B cell (primary cell): ENCODE measurements around the gene WIPF1. TPM values are rescaled to one million over a fixed set of nuclear protein-coding genes. Genes with fewer than 3 reads are reported as not detected.

ENCODE experiments used
- ATAC-seq: fragments of 200-7000 bp; cut with Tn5 transposase; one replicate; pipeline ENCODE4 v1.10.0; 2021; ENCODE audit warnings: low read depth, mild to moderate bottlenecking, moderate number of reproducible peaks, moderate library complexity
- CTCF ChIA-PET: fragments of 350-600 bp; sonication (Branson Sonifier 250); formaldehyde crosslinking; loops from one replicate; lab custom pipeline; 2021; ENCODE audit warnings: antibody characterized with exemption, inconsistent platforms; lab: Charles Lee
- POLR2A ChIA-PET: fragments of 350-600 bp; sonication (Branson Sonifier 250); formaldehyde crosslinking; loops from one replicate; lab custom pipeline; 2021; ENCODE audit warnings: antibody characterized with exemption; lab: Charles Lee
- DNase-seq: peaks from one replicate; pipeline ENCODE4 v3.0.0; 2013
- H2AFZ ChIP-seq: 2 replicates; pipeline ENCODE4 v1.6.1; 2012; ENCODE audit warnings: mild to moderate bottlenecking, low read depth, low read length; ENCODE audit not compliant: insufficient read depth, poor library complexity, severe bottlenecking
- H3K27ac ChIP-seq, 2 donors: 1 replicate in 1 of 2; 2 replicates in 1 of 2; pipeline ENCODE4 v1.5.1; 2012 to 2013; ENCODE audit warnings: low read length in 2 of 2, mild to moderate bottlenecking in 2 of 2, moderate library complexity in 1 of 2
- H3K27me3 ChIP-seq, 4 experiments: fragments of 200-600 bp in 1 of 4; sonication (generic) in 1 of 4; replicated peaks in 1 of 4; 1 replicate in 2 of 4; 2 replicates in 2 of 4; pipeline versions ENCODE4 v1.6.1 to v1.7.0; 2013 to 2016; ENCODE audit warnings: low read length in 3 of 4, mild to moderate bottlenecking in 2 of 4, mixed read lengths in 1 of 4, moderate library complexity in 1 of 4; ENCODE audit not compliant: insufficient read depth in 4 of 4, control insufficient read depth in 3 of 4; ENCODE audit errors: control extremely low read depth in 1 of 4
- H3K36me3 ChIP-seq, 2 experiments: replicated peaks in 1 of 2; 1 replicate in 1 of 2; 2 replicates in 1 of 2; pipeline versions ENCODE4 v1.6.1 to v1.7.1; 2013; ENCODE audit warnings: low read length in 1 of 2; ENCODE audit not compliant: insufficient read depth in 2 of 2, control insufficient read depth in 1 of 2; ENCODE audit errors: control extremely low read depth in 1 of 2, extremely low read depth in 1 of 2
- H3K4me1 ChIP-seq, 2 donors: fragments of 200-600 bp in 1 of 2; sonication (generic) in 1 of 2; 1 replicate in 1 of 2; 2 replicates in 1 of 2; pipeline versions ENCODE4 v1.5.1 to v1.6.1; 2013 to 2017; ENCODE audit warnings: low read length in 2 of 2; ENCODE audit not compliant: control insufficient read depth in 2 of 2, insufficient read depth in 2 of 2
- H3K4me2 ChIP-seq: replicated peaks from 2 replicates; pipeline ENCODE3; 2012; ENCODE audit warnings: mild to moderate bottlenecking, low read depth, low read length; ENCODE audit not compliant: poor library complexity, severe bottlenecking
- H3K4me3 ChIP-seq, 5 experiments: fragments of 200-600 bp in 1 of 5; sonication (generic) in 1 of 5; 1 replicate in 3 of 5; 2 replicates in 2 of 5; pipeline versions ENCODE4 v1.5.1 to v1.7.0; 2011 to 2016; ENCODE audit warnings: low read length in 4 of 5, mild to moderate bottlenecking in 4 of 5, low read depth in 2 of 5, control low read depth in 1 of 5, moderate library complexity in 1 of 5; ENCODE audit not compliant: insufficient read depth in 1 of 5; ENCODE audit errors: control extremely low read depth in 1 of 5, extremely low read depth in 1 of 5
- H3K79me2 ChIP-seq: fragments of 200-600 bp; sonication (generic); one replicate; pipeline ENCODE4 v1.6.0; 2016; ENCODE audit warnings: low read length; ENCODE audit not compliant: control insufficient read depth, insufficient read depth
- H3K9ac ChIP-seq: fragments of 200-600 bp; sonication (generic); 2 replicates; pipeline ENCODE4 v1.6.1; 2017; ENCODE audit warnings: mild to moderate bottlenecking, low read length, moderate library complexity
- H3K9me3 ChIP-seq, 3 donors: one replicate each; pipeline versions ENCODE4 v1.6.1 to v1.7.1; 2013; ENCODE audit warnings: low read length in 2 of 3; ENCODE audit not compliant: control insufficient read depth in 2 of 3, insufficient read depth in 1 of 3; ENCODE audit errors: control extremely low read depth in 1 of 3
- H4K20me1 ChIP-seq: 2 replicates; pipeline ENCODE4 v1.6.0; 2012; ENCODE audit warnings: mild to moderate bottlenecking, low read length; ENCODE audit not compliant: insufficient read depth, control insufficient read depth, poor library complexity, severe bottlenecking
- H3K27ac Mint-ChIP-seq: one replicate; pipeline ENCODE4 v1.8.0; 2021; ENCODE audit warnings: mixed read lengths
- H3K27me3 Mint-ChIP-seq: one replicate; pipeline ENCODE4 v1.8.0; 2021; ENCODE audit warnings: mixed read lengths
- H3K4me1 Mint-ChIP-seq: one replicate; pipeline ENCODE4 v1.8.0; 2021; ENCODE audit warnings: mixed read lengths
- H3K4me3 Mint-ChIP-seq: one replicate; pipeline ENCODE4 v1.8.0; 2021; ENCODE audit warnings: mixed read lengths
- H3K9me3 Mint-ChIP-seq: one replicate; pipeline ENCODE4 v1.8.0; 2022; ENCODE audit warnings: mixed read lengths; ENCODE audit not compliant: insufficient read depth
- EZH2 ChIP-seq: IDR thresholded peaks from 2 replicates; pipeline ENCODE4 v1.6.1; 2012; ENCODE audit warnings: borderline replicate concordance, low read depth, mild to moderate bottlenecking, moderate library complexity, low read length; ENCODE audit not compliant: insufficient read depth, poor library complexity, severe bottlenecking
- WGBS: methylation state at CpG from one replicate; pipeline ENCODE4 v1.1.5; 2013; ENCODE audit warnings: missing lambda C conversion rate; ENCODE audit not compliant: insufficient coverage; 5-methylcytosine and 5-hydroxymethylcytosine counted together
- intact Hi-C: fragments of 100-400 bp; cut with micrococcal nuclease; formaldehyde crosslinking; loops from one replicate; pipeline ENCODE4 v1.10.0; 2022
- polyA plus RNA-seq: library from polyadenylated mRNA; depleted of rRNA; stranded (reverse); fragments of >200 nt; gene quantifications from 2 replicates; pipeline ENCODE4 v1.2.3, GENCODE V29; 2012
- total RNA-seq, 2 donors: library from RNA; stranded (reverse); fragments of 120-200 nt in 1 of 2; gene quantifications; 1 replicate in 1 of 2; 2 replicates in 1 of 2; pipeline versions ENCODE4 v1.2.3 to v1.2.4, GENCODE V29; 2013 to 2022
- TF ChIP-seq, protein P1 (sequence below): fragments of 200-600 bp; IDR thresholded peaks from one replicate; pipeline ENCODE4 v1.8.0; 2022; ENCODE audit warnings: antibody characterized with exemption, mild to moderate bottlenecking

Gene WIPF1
- total and polyA plus RNA-seq, 2 donors (not counting 1 experiment from before 2014, with no cell fraction given), result 137 to 390 TPM

GRCh38 chr2:174610243-174610995 lies 12.8 kb upstream of the WIPF1 start:
- H4K20me1 ChIP-seq, result no peaks in the 10 kb centered on the region
- DNase-seq (no peak), ATAC-seq (no peak)
- intact Hi-C loops, result no loop called here
- H2AFZ ChIP-seq, result peak overlapping the region; percentile 22
- Mint-ChIP-seq H3K27ac (peak overlapping the region; percentile 88), H3K27me3 (no peaks in the 10 kb centered on the region), H3K4me1 (peaks cover 91% of the 10 kb centered on the region), H3K4me3 (peak overlapping the region; percentile 60), H3K9me3 (no peaks in the 10 kb centered on the region)
- peaks cover 72 to 86% of the 10 kb centered on the region in 2 donors for H3K4me1 ChIP-seq
- H3K9me3 ChIP-seq, result no peaks in the 10 kb centered on the region
- no peak overlapping the region for H3K4me3 ChIP-seq
- H3K9ac ChIP-seq, result peak overlapping the region; percentile 7
- TF ChIP-seq EZH2, result no peak
- TF ChIP-seq, protein P1, sequence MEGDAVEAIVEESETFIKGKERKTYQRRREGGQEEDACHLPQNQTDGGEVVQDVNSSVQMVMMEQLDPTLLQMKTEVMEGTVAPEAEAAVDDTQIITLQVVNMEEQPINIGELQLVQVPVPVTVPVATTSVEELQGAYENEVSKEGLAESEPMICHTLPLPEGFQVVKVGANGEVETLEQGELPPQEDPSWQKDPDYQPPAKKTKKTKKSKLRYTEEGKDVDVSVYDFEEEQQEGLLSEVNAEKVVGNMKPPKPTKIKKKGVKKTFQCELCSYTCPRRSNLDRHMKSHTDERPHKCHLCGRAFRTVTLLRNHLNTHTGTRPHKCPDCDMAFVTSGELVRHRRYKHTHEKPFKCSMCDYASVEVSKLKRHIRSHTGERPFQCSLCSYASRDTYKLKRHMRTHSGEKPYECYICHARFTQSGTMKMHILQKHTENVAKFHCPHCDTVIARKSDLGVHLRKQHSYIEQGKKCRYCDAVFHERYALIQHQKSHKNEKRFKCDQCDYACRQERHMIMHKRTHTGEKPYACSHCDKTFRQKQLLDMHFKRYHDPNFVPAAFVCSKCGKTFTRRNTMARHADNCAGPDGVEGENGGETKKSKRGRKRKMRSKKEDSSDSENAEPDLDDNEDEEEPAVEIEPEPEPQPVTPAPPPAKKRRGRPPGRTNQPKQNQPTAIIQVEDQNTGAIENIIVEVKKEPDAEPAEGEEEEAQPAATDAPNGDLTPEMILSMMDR, result no peak
- WGBS, result 20% methylated on average over 3 of the region's 7 CpGs
- POLR2A ChIA-PET, result interaction anchor here (0.6 to 3.1 kb wide), 4 partner anchors 12 to 72 kb away, joined by 3 to 27 read pairs (median 5); partner anchors contain the start of gene WIPF1
- H3K36me3 ChIP-seq, result peaks cover 2 to 8% of the 10 kb centered on the region in 2 experiments
- peaks cover 92% of the 10 kb centered on the region for H3K79me2 ChIP-seq
- H3K27ac ChIP-seq, result peak overlapping the region; percentile 75 to 94
- H3K4me2 ChIP-seq, result peak overlapping the region; percentile 46
- H3K27me3 ChIP-seq, result no peaks in the 10 kb centered on the region
- CTCF ChIA-PET, result interaction anchor here (1.1 to 24.3 kb wide), 7 partner anchors 9 to 147 kb away, joined by 3 to 384 read pairs (median 12); partner anchors contain the start of gene WIPF1

GRCh38 chr2:174609261-174609660 lies 11.7 kb upstream of the WIPF1 start:
- ATAC-seq (no peak), DNase-seq (no peak)
- Mint-ChIP-seq H3K4me1 (peaks cover 91% of the 10 kb centered on the region), H3K9me3 (no peaks in the 10 kb centered on the region), H3K27ac (peak overlapping the region; percentile 98), H3K27me3 (no peaks in the 10 kb centered on the region), H3K4me3 (peak overlapping the region; percentile 77)
- H3K4me1 ChIP-seq, result peaks cover 68 to 77% of the 10 kb centered on the region in 2 donors
- no peaks in the 10 kb centered on the region for H3K9me3 ChIP-seq
- no peak overlapping the region for H2AFZ ChIP-seq
- TF ChIP-seq, protein P1, result no peak
- no peak for TF ChIP-seq EZH2
- peaks cover 94% of the 10 kb centered on the region for H3K79me2 ChIP-seq
- H3K9ac ChIP-seq, result peak overlapping the region; percentile 39
- H3K4me3 ChIP-seq, result no peak overlapping the region
- intact Hi-C loops, result loop anchor here (2.0 kb wide), 2 partner anchors 24 to 74 kb away; no protein-coding TSS in a partner anchor
- H3K27ac ChIP-seq, result peak overlapping the region; percentile 75 to 94
- peaks cover 2 to 8% of the 10 kb centered on the region in 2 experiments for H3K36me3 ChIP-seq
- WGBS, result no CpG with 5 or more reads among the region's 4 CpGs
- POLR2A ChIA-PET, result interaction anchor here (2.3 to 3.1 kb wide), 2 partner anchors 10 to 73 kb away, joined by 6 to 27 read pairs; partner anchors contain the start of gene WIPF1
- H3K4me2 ChIP-seq, result peak overlapping the region; percentile 50
- CTCF ChIA-PET, result interaction anchor here (0.9 to 24.3 kb wide), 10 partner anchors 12 to 146 kb away, joined by 3 to 384 read pairs (median 4); partner anchors contain the start of gene WIPF1
- H4K20me1 ChIP-seq, result no peaks in the 10 kb centered on the region
- no peaks in the 10 kb centered on the region for H3K27me3 ChIP-seq
